KMS-11 (cell line): ENCODE measurements around the gene LRRD1.

ENCODE experiments used
- H2AFZ ChIP-seq: fragments of 200-600 bp; sonication (generic); 2 replicates; pipeline ENCODE4 v1.6.1; 2016; ENCODE audit warnings: antibody characterized with exemption, mixed run types, low read depth
- H3K27ac ChIP-seq: fragments of 200-600 bp; sonication (generic); 2 replicates; pipeline ENCODE4 v1.6.1; 2016; ENCODE audit warnings: mild to moderate bottlenecking, mixed run types
- H3K27me3 ChIP-seq: fragments of 200-600 bp; sonication (generic); 2 replicates; pipeline ENCODE4 v1.6.1; 2017; ENCODE audit warnings: mild to moderate bottlenecking, low read depth, mixed run types, moderate library complexity; ENCODE audit not compliant: insufficient read depth
- H3K36me3 ChIP-seq: fragments of 200-600 bp; sonication (generic); 2 replicates; pipeline ENCODE4 v1.6.1; 2017; ENCODE audit warnings: mild to moderate bottlenecking, mixed run types; ENCODE audit not compliant: insufficient read depth
- H3K4me1 ChIP-seq: fragments of 200-600 bp; sonication (generic); 2 replicates; pipeline ENCODE4 v1.6.1; 2016; ENCODE audit warnings: mild to moderate bottlenecking, low read depth, mixed run types; ENCODE audit not compliant: poor library complexity, severe bottlenecking
- H3K4me2 ChIP-seq: fragments of 200-600 bp; sonication (generic); 2 replicates; pipeline ENCODE4 v1.7.0; 2016; ENCODE audit warnings: mild to moderate bottlenecking, mixed run types
- H3K4me3 ChIP-seq: fragments of 200-600 bp; sonication (generic); IDR thresholded peaks from 2 replicates; pipeline ENCODE4 v1.6.1; 2017; ENCODE audit warnings: low read depth, low read length, mixed read lengths; ENCODE audit not compliant: insufficient read depth
- H3K79me2 ChIP-seq: fragments of 200-600 bp; sonication (generic); 2 replicates; pipeline ENCODE4 v1.6.1; 2016; ENCODE audit warnings: low read depth, mixed run types; ENCODE audit not compliant: insufficient read depth
- H3K9ac ChIP-seq: fragments of 200-600 bp; sonication (generic); 2 replicates; pipeline ENCODE4 v1.6.1; 2016; ENCODE audit warnings: mild to moderate bottlenecking, mixed run types
- H4K20me1 ChIP-seq: fragments of 200-600 bp; sonication (generic); 2 replicates; pipeline ENCODE4 v1.6.1; 2016; ENCODE audit warnings: mild to moderate bottlenecking, mixed run types; ENCODE audit not compliant: insufficient read depth
- TF ChIP-seq, protein P1 (sequence below): fragments of 200-600 bp; sonication (generic); conservative IDR thresholded peaks from 2 replicates; pipeline ENCODE4 v1.6.1; 2017; ENCODE audit warnings: low read depth, mild to moderate bottlenecking, antibody characterized with exemption, low read length, moderate library complexity, mixed read lengths

Gene LRRD1

GRCh38 chr7:92158660-92159575, 20.0 kb downstream of the LRRD1 start:
- Histone ChIP-seq H3K79me2 (no peaks in the 10 kb centered on the region), H3K4me1 (no peaks in the 10 kb centered on the region), H2AFZ (no peak overlapping the region), H3K4me2 (no peak overlapping the region), H3K9ac (no peak overlapping the region), H3K27ac (no peak overlapping the region), H4K20me1 (no peaks in the 10 kb centered on the region), H3K27me3 (no peaks in the 10 kb centered on the region), H3K4me3 (no peak overlapping the region), H3K36me3 (no peaks in the 10 kb centered on the region)
- TF ChIP-seq, protein P1, sequence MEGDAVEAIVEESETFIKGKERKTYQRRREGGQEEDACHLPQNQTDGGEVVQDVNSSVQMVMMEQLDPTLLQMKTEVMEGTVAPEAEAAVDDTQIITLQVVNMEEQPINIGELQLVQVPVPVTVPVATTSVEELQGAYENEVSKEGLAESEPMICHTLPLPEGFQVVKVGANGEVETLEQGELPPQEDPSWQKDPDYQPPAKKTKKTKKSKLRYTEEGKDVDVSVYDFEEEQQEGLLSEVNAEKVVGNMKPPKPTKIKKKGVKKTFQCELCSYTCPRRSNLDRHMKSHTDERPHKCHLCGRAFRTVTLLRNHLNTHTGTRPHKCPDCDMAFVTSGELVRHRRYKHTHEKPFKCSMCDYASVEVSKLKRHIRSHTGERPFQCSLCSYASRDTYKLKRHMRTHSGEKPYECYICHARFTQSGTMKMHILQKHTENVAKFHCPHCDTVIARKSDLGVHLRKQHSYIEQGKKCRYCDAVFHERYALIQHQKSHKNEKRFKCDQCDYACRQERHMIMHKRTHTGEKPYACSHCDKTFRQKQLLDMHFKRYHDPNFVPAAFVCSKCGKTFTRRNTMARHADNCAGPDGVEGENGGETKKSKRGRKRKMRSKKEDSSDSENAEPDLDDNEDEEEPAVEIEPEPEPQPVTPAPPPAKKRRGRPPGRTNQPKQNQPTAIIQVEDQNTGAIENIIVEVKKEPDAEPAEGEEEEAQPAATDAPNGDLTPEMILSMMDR: no peak

- Histone ChIP-seq H3K9ac (no peak overlapping the region), H3K4me1 (no peaks in the 10 kb centered on the region), H3K27me3 (no peaks in the 10 kb centered on the region), H3K4me2 (no peak overlapping the region), H3K36me3 (no peaks in the 10 kb centered on the region), H4K20me1 (no peaks in the 10 kb centered on the region), H3K79me2 (no peaks in the 10 kb centered on the region), H3K4me3 (no peak overlapping the region), H2AFZ (no peak overlapping the region), H3K27ac (no peak overlapping the region)
- TF ChIP-seq, protein P1: no peak
Measured at GRCh38 chr7:92156990-92157389, 22.0 kb downstream of the LRRD1 start.

GRCh38 chr7:92155108-92155739, 23.7 kb downstream of the LRRD1 start:
- Histone ChIP-seq H3K36me3 (no peaks in the 10 kb centered on the region), H2AFZ (no peak overlapping the region), H3K79me2 (no peaks in the 10 kb centered on the region), H3K4me1 (no peaks in the 10 kb centered on the region), H3K27me3 (no peaks in the 10 kb centered on the region), H3K4me2 (no peak overlapping the region), H3K27ac (no peak overlapping the region), H4K20me1 (no peaks in the 10 kb centered on the region), H3K4me3 (no peak overlapping the region), H3K9ac (no peak overlapping the region)
- TF ChIP-seq, protein P1: no peak

- TF ChIP-seq, protein P1: no peak
- Histone ChIP-seq H3K4me1 (no peaks in the 10 kb centered on the region), H3K36me3 (no peaks in the 10 kb centered on the region), H3K9ac (no peak overlapping the region), H3K79me2 (no peaks in the 10 kb centered on the region), H3K4me3 (no peak overlapping the region), H4K20me1 (no peaks in the 10 kb centered on the region), H3K4me2 (no peak overlapping the region), H2AFZ (no peak overlapping the region), H3K27me3 (no peaks in the 10 kb centered on the region), H3K27ac (no peak overlapping the region)
Measured at GRCh38 chr7:92150450-92151017, 28.4 kb downstream of the LRRD1 start.
